Forelimb muscle (tissue), 1 donor: ENCODE measurements around the gene CHST12. TPM values are rescaled to one million over a fixed set of nuclear protein-coding genes. Genes with fewer than 3 reads are reported as not detected.
"Not testable (repeated sequence)": the region's sequence is repeated elsewhere in the genome, so short reads cannot be mapped to it uniquely, and the experiment has no call there.

Experiments
- DNase-seq: peaks from one replicate; pipeline ENCODE4 v3.0.0-alpha.2; 2013; ENCODE audit warnings: low read depth
- polyA plus RNA-seq: library from polyadenylated mRNA; unstranded; fragments of 120-200 nt; gene quantifications from one replicate; pipeline ENCODE4 v1.2.1, GENCODE V29; 2013; ENCODE audit not compliant: insufficient read length

CHST12 gene
- polyA plus RNA-seq, 1 donor, result 9.3 TPM

- no peak for DNase-seq
Observed at GRCh38 chr7:2435146-2435545, 31.7 kb downstream of the CHST12 start.

- DNase-seq, result no peak
Observed at GRCh38 chr7:2436341-2437104, 33.1 kb downstream of the CHST12 start.

DNA sequence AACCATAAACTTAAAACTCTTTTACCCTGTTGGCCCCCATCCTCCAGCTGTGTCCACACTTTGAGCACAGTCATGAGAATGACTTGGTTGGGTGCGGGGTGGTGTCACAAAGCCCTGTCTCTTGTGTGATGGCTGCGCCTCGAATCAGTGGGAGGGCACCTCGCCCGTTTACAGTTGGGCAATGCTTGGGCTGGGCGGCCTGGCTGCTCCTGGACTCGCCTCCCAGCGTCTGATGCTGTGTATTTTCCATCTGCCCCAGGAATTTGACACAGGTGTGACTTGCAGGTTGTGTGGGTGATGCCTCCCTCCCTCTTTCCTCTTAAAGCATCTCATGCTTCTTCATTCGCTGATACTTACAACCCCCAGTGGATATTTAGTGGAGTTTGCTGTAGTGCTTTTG, 33.7 kb downstream of the CHST12 start:
- no peak for DNase-seq

- no peak for DNase-seq
Observed at GRCh38 chr7:2437537-2438148, 34.2 kb downstream of the CHST12 start.

DNA sequence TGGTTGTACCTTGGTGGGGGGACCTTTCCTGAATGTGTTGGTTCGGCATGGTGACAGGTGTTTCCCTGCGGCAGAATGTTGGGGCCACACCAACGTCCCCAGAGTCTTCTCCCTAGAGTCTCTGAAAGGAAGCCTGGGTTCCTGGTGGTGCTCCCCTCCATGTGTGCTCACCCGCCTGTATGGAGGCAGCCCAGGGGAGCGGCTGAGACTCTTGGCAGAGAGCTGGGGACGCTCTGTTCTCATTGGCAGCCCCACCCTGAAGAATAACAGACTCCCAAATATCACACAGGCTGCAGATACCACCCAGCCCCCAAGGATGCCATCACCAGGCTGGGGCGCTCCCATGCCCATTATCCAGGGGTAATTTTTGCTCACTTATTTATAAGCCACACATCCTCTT, 34.8 kb downstream of the CHST12 start:
- no peak for DNase-seq

- no peak for DNase-seq
Observed at GRCh38 chr7:2438775-2439174, 35.4 kb downstream of the CHST12 start.

- no peak for DNase-seq
Observed at GRCh38 chr7:2440608-2441245, 37.3 kb downstream of the CHST12 start.

- DNase-seq, result no peak
Observed at GRCh38 chr7:2441430-2442058, 38.1 kb downstream of the CHST12 start.

DNA sequence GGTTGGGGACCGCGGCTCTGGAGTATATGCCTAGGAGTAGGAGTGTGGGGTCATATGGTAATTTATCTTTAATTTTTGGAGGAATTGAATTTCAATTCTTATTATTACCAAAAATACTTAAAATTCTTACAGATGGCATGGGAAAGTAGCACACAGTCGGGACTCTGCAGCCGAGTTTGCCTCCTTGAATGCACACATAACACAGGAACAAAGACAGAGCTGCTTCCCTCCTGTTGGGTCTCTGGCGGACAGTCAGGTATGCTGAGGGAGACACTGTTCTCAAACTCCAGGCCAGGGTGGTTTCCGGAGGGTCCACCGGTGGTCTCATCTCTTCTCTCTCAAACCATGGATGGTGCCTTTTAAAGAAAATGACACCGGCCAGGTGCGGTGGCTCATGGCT, 40.1 kb downstream of the CHST12 start:
- no peak for DNase-seq

DNA sequence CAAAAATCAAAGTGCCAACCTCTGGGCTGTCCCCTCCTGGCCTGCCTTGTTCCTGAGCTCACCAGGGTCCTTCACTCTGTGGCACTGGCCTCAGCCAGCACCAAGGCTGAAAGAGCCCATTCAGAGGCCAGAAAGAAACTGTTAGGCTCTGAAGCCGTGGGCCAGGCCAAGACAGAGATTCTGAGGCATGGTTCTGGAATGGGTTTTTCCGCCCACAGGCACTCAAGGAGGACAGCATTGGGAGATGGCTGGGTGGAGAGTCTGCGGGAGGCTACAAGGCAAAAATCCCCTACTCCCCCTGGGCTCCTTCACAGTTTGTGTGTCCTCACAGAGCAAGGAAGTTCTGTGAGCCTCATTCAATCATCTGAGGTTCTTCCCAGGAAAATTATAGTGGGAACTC, 41.1 kb downstream of the CHST12 start:
- DNase-seq, result no peak

- no peak for DNase-seq
Observed at GRCh38 chr7:2445047-2445446, 41.6 kb downstream of the CHST12 start.

GRCh38 chr7:2445898-2446555, 42.6 kb downstream of the CHST12 start:
- DNase-seq, result no peak

GRCh38 chr7:2446676-2447075, 43.3 kb downstream of the CHST12 start:
- no peak for DNase-seq

GRCh38 chr7:2450198-2451107, 47.0 kb downstream of the CHST12 start:
- no peak for DNase-seq

DNA sequence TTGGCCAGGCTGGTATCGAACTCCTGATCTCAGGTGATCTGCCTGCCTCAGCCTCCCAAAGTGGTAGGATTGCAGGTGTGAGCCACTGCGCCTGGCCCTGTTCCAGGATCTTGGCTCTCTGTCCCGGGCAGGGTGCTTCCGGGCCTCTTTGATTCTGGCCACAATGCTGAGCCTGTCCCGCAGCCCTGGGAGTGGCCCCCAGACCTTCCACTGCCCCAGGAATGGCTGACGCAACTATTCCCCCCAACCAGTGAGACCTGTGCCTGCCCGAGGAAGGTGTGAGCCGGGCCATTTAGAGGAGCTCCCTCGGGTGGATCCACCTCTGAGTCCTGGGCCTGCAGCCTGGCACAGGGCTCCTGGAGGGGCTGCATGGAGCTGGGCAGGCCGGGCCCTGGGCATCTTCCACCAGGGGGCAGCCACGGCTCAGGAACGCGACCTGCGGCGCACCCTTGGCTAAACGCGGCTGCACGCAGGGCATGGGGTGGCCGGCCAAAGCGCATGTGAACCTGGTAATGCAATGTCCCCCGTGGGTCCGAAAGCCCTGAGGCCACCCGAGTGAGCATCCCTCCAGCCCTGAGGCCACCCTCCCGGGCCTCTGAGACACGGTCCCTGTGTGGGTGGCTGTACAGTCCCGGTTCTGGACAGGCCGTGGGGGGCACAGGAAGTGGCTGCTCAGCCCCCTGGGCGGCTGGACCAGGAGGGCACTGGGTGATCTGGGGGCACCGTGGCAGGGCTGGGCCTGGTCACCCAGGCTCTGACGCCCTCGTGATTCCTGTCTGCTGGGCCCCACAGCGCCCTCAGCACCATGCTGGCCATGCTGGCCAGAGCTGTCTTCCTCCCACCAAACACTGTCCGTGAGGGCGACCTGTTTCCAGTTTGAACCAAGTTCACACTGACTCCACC, 48.0 kb downstream of the CHST12 start:
- DNase-seq, result no peak

DNA sequence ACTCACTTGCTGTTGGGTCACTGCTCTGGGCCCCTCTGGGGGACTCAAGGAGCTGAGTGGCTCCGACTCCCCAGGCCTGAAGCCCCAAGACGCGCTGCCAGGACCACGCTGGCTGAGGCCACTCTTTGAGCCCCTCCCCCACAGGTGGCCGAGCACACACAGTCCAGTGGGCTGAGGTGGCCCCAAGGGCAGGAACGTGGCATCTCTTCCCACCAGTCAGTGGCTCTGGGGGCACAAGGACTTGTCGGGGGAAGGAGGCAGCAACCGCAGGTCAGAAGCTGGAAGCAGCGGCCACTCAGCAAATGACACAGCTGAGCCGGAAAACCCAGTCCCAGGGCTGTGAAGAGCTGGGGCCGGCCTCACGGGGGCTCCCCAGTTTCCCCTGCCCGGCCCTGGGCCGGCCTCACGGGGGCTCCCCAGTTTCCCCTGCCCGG, 48.7 kb downstream of the CHST12 start:
- DNase-seq, result no peak

- no peak for DNase-seq
Observed at GRCh38 chr7:2452643-2453270, 49.3 kb downstream of the CHST12 start.

DNA sequence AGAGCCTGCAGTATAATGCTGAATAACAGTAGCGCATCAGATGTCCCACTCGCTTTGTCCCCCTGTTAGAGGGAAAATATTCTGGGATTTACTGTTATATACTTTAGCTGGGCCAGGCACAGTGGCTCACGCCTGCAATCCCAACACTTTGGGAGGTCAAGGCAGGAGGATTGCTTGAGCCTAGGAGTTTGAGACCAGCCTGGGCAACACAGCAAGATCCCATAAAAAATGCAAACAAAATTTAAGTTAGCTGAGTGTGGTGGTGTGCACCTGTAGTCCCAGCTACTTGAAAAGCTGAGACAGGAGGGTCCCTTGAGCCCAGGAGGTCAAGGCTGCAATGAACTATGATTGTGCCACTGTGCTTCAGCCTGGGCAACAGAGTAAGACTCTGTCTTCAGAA, 50.4 kb downstream of the CHST12 start:
- not testable (repeated sequence) for DNase-seq

- DNase-seq, result no peak
Observed at GRCh38 chr7:2459674-2460073, 56.3 kb downstream of the CHST12 start.
